ENCODE data around the gene UBAP2L. TPM values are rescaled to one million over a fixed set of nuclear protein-coding genes. Genes with fewer than 3 reads are reported as not detected.

UBAP2L gene
- total and polyA plus RNA-seq, 2 donors (not counting 1 experiment from before 2014, with no cell fraction given): 147 to 218 TPM

- no peaks in the 10 kb centered on the region for H3K9me3 Mint-ChIP-seq (ENCODE audit: insufficient read depth)
- ATAC-seq (ENCODE audit: low read depth): no peak
- peak; percentile 57 for DNase-seq
- WGBS (ENCODE audit: insufficient coverage): 80% methylated on average over 1 of the region's 1 CpG
- H3K27ac Mint-ChIP-seq: no peak overlapping the region
- no peak overlapping the region for H3K27ac ChIP-seq (ENCODE audit: low read length in 2 of 2)
- no peaks in the 10 kb centered on the region for H3K36me3 ChIP-seq (replicated peaks in 1 of 2; ENCODE audit: control extremely low read depth in 1 of 2, control insufficient read depth in 1 of 2, extremely low read depth in 1 of 2, insufficient read depth in 2 of 2, low read length in 1 of 2)
- no peak overlapping the region for H2AFZ ChIP-seq (ENCODE audit: insufficient read depth, low read depth, low read length, poor library complexity, severe bottlenecking)
- no peak overlapping the region for H3K9ac ChIP-seq (ENCODE audit: low read length)
- H3K4me2 ChIP-seq (replicated peaks; ENCODE audit: low read depth, low read length, poor library complexity, severe bottlenecking): no peak overlapping the region
- H4K20me1 ChIP-seq (ENCODE audit: control insufficient read depth, insufficient read depth, low read length, poor library complexity, severe bottlenecking): peaks cover 3% of the 10 kb centered on the region
- peaks cover 12 to 18% of the 10 kb centered on the region in 2 donors for H3K4me1 ChIP-seq (ENCODE audit: control insufficient read depth in 2 of 2, insufficient read depth in 2 of 2, low read length in 2 of 2)
- no peak overlapping the region for H3K4me3 ChIP-seq (ENCODE audit: control extremely low read depth in 1 of 5, extremely low read depth in 1 of 5, insufficient read depth in 1 of 5, low read depth in 2 of 5, low read length in 4 of 5)
- H3K9me3 ChIP-seq (ENCODE audit: control extremely low read depth in 1 of 3, control insufficient read depth in 2 of 3, insufficient read depth in 1 of 3, low read length in 2 of 3): no peaks in the 10 kb centered on the region
- no peak overlapping the region for H3K4me3 Mint-ChIP-seq
- H3K27me3 Mint-ChIP-seq: peaks cover 14% of the 10 kb centered on the region
- peaks cover 31% of the 10 kb centered on the region for H3K79me2 ChIP-seq (ENCODE audit: control insufficient read depth, insufficient read depth, low read length)
- ChIA-PET POLR2A (no interaction called here), CTCF (interaction anchor here (1.0 kb wide), 1 partner anchor 13 kb away, joined by 3 read pairs; no protein-coding TSS in a partner anchor)
- intact Hi-C loops (cut with micrococcal nuclease): loop anchor here (1.0 kb wide), 1 partner anchor 86 kb away; the partner anchor contains the start of gene HAX1
- peaks cover 0 to 4% (median 1%) of the 10 kb centered on the region in 4 experiments for H3K27me3 ChIP-seq (replicated peaks in 1 of 4; ENCODE audit: control extremely low read depth in 1 of 4, control insufficient read depth in 3 of 4, insufficient read depth in 4 of 4, low read length in 3 of 4)
- TF ChIP-seq CTCF (IDR thresholded peaks at IDR 0.05): peak; percentile 63
- TF ChIP-seq EZH2 (IDR thresholded peaks at IDR 0.05; ENCODE audit: borderline replicate concordance, insufficient read depth, low read depth, low read length, poor library complexity, severe bottlenecking): no peak
- peaks cover 21% of the 10 kb centered on the region for H3K4me1 Mint-ChIP-seq
Observed at GRCh38 chr1:154186177-154186576, 34.6 kb upstream of the UBAP2L start.

- Histone ChIP-seq H3K36me3 (replicated peaks in 1 of 2; ENCODE audit: control extremely low read depth in 1 of 2, control insufficient read depth in 1 of 2, extremely low read depth in 1 of 2, insufficient read depth in 2 of 2, low read length in 1 of 2) (no peaks in the 10 kb centered on the region), H3K4me3 (ENCODE audit: control extremely low read depth in 1 of 5, extremely low read depth in 1 of 5, insufficient read depth in 1 of 5, low read depth in 2 of 5, low read length in 4 of 5) (no peak overlapping the region), H3K9me3 (ENCODE audit: control extremely low read depth in 1 of 3, control insufficient read depth in 2 of 3, insufficient read depth in 1 of 3, low read length in 2 of 3) (no peaks in the 10 kb centered on the region), H3K4me1 (ENCODE audit: control insufficient read depth in 2 of 2, insufficient read depth in 2 of 2, low read length in 2 of 2) (peaks cover 4 to 10% of the 10 kb centered on the region in 2 donors), H3K9ac (ENCODE audit: low read length) (no peak overlapping the region), H4K20me1 (ENCODE audit: control insufficient read depth, insufficient read depth, low read length, poor library complexity, severe bottlenecking) (no peaks in the 10 kb centered on the region), H2AFZ (ENCODE audit: insufficient read depth, low read depth, low read length, poor library complexity, severe bottlenecking) (no peak overlapping the region), H3K27ac (ENCODE audit: low read length in 2 of 2) (no peak overlapping the region), H3K79me2 (ENCODE audit: control insufficient read depth, insufficient read depth, low read length) (peaks cover 23% of the 10 kb centered on the region), H3K4me2 (replicated peaks; ENCODE audit: low read depth, low read length, poor library complexity, severe bottlenecking) (no peak overlapping the region), H3K27me3 (replicated peaks in 1 of 4; ENCODE audit: control extremely low read depth in 1 of 4, control insufficient read depth in 3 of 4, insufficient read depth in 4 of 4, low read length in 3 of 4) (peaks cover 0 to 6% (median 1%) of the 10 kb centered on the region in 4 experiments)
- CTCF ChIA-PET: interaction anchor here (0.6 to 1.0 kb wide), 3 partner anchors 12 to 83 kb away, joined by 3 to 4 read pairs (median 3); no protein-coding TSS in a partner anchor
- ATAC-seq (ENCODE audit: low read depth) (no peak), DNase-seq (no peak)
- Mint-ChIP-seq H3K4me1 (peaks cover 13% of the 10 kb centered on the region), H3K27me3 (peaks cover 20% of the 10 kb centered on the region), H3K4me3 (no peak overlapping the region), H3K9me3 (ENCODE audit: insufficient read depth) (no peaks in the 10 kb centered on the region), H3K27ac (no peak overlapping the region)
- POLR2A ChIA-PET: no interaction called here
- 80% methylated on average over 1 of the region's 2 CpGs for whole genome bisulfite sequencing (ENCODE audit: insufficient coverage)
- TF ChIP-seq CTCF (IDR thresholded peaks at IDR 0.05): no peak
- TF ChIP-seq EZH2 (IDR thresholded peaks at IDR 0.05; ENCODE audit: borderline replicate concordance, insufficient read depth, low read depth, low read length, poor library complexity, severe bottlenecking): no peak
- intact Hi-C loops (cut with micrococcal nuclease): loop anchor here (1.0 kb wide), 1 partner anchor 85 kb away; the partner anchor contains the start of gene HAX1
Observed at GRCh38 chr1:154186852-154187501, 33.8 kb upstream of the UBAP2L start.
